Astrocyte (in vitro differentiated cells and primary cell): ENCODE data around the gene SPOPL. TPM values are rescaled to one million over a fixed set of nuclear protein-coding genes. Genes with fewer than 3 reads are reported as not detected.

Source experiments
- DNase-seq: peaks from one replicate; pipeline ENCODE4 v3.0.0-alpha.2; 2010; ENCODE audit warnings: low read depth
- FAIRE-seq: peaks from 2 replicates; lab custom pipeline; 2011; peaks lifted over from hg19 to GRCh38; lab: Jason Lieb, UNC
- H2AFZ ChIP-seq: 2 replicates; pipeline ENCODE4 v1.6.0; 2012; ENCODE audit warnings: low read depth, low read length, inconsistent platforms
- H3K27ac ChIP-seq: 2 replicates; pipeline ENCODE4 v1.5.1; 2011; ENCODE audit warnings: low read depth, low read length, inconsistent platforms
- H3K27me3 ChIP-seq: 2 replicates; pipeline ENCODE4 v1.6.0; 2011; ENCODE audit warnings: low read length, inconsistent platforms; ENCODE audit not compliant: insufficient read depth
- H3K36me3 ChIP-seq: 2 replicates; pipeline ENCODE4 v1.5.1; 2011; ENCODE audit warnings: low read length, inconsistent platforms; ENCODE audit not compliant: insufficient read depth
- H3K4me1 ChIP-seq: 2 replicates; pipeline ENCODE4 v1.5.1; 2011; ENCODE audit warnings: low read length, inconsistent platforms; ENCODE audit not compliant: insufficient read depth
- H3K4me2 ChIP-seq: 2 replicates; pipeline ENCODE4 v1.6.0; 2012; ENCODE audit warnings: low read length, inconsistent platforms
- H3K4me3 ChIP-seq: 2 replicates; pipeline ENCODE4 v1.5.1; 2011; ENCODE audit warnings: low read depth, mild to moderate bottlenecking, low read length, inconsistent platforms; ENCODE audit not compliant: insufficient read depth
- H3K79me2 ChIP-seq: 2 replicates; pipeline ENCODE4 v1.6.0; 2012; ENCODE audit warnings: mild to moderate bottlenecking, low read length, inconsistent platforms; ENCODE audit not compliant: insufficient read depth
- H3K9ac ChIP-seq: 2 replicates; pipeline ENCODE4 v1.6.0; 2012; ENCODE audit warnings: mild to moderate bottlenecking, low read length, inconsistent platforms
- H3K9me3 ChIP-seq: 2 replicates; pipeline ENCODE4 v1.5.1; 2012; ENCODE audit warnings: low read depth, mild to moderate bottlenecking, low read length, inconsistent platforms; ENCODE audit not compliant: insufficient read depth
- H4K20me1 ChIP-seq: 2 replicates; pipeline ENCODE4 v1.6.0; 2012; ENCODE audit warnings: low read length, inconsistent platforms; ENCODE audit not compliant: insufficient read depth
- H3K27ac Mint-ChIP-seq: one replicate; pipeline ENCODE4 v1.8.0; 2021; ENCODE audit warnings: mild to moderate bottlenecking, mixed read lengths; ENCODE audit not compliant: unreplicated experiment
- H3K27me3 Mint-ChIP-seq: one replicate; pipeline ENCODE4 v1.8.0; 2021; ENCODE audit warnings: low read depth, mixed read lengths; ENCODE audit not compliant: unreplicated experiment
- H3K36me3 Mint-ChIP-seq: one replicate; pipeline ENCODE4 v1.8.0; 2021; ENCODE audit warnings: low read depth, mixed read lengths; ENCODE audit not compliant: unreplicated experiment
- H3K4me1 Mint-ChIP-seq: one replicate; pipeline ENCODE4 v1.8.0; 2021; ENCODE audit warnings: low read depth, mixed read lengths; ENCODE audit not compliant: unreplicated experiment
- H3K4me3 Mint-ChIP-seq: one replicate; pipeline ENCODE4 v1.8.0; 2021; ENCODE audit warnings: mild to moderate bottlenecking, moderate library complexity, mixed read lengths; ENCODE audit not compliant: unreplicated experiment
- H3K9me3 Mint-ChIP-seq: one replicate; pipeline ENCODE4 v1.8.0; 2021; ENCODE audit warnings: mild to moderate bottlenecking, mixed read lengths; ENCODE audit not compliant: unreplicated experiment
- CTCF ChIP-seq: IDR thresholded peaks from 2 replicates; pipeline ENCODE4 v1.5.1; 2011; ENCODE audit warnings: low read depth, mild to moderate bottlenecking, inconsistent platforms, low read length, moderate library complexity; ENCODE audit not compliant: insufficient read depth
- EZH2 ChIP-seq: IDR thresholded peaks from 2 replicates; pipeline ENCODE4 v1.6.1; 2012; ENCODE audit warnings: mild to moderate bottlenecking, low read length, inconsistent platforms; ENCODE audit not compliant: insufficient read depth
- total RNA-seq: library from RNA; stranded (reverse); gene quantifications from 2 replicates; pipeline ENCODE4 v1.2.1, GENCODE V29; 2021

Gene SPOPL
- total RNA-seq, 1 donor from 2014 or later = 23.2 TPM

- no peaks in the 10 kb centered on the region for H3K9me3 Mint-ChIP-seq
- H3K27ac Mint-ChIP-seq = no peak overlapping the region
- TF ChIP-seq EZH2 (no peak), CTCF (no peak)
- Histone ChIP-seq H4K20me1 (peaks cover 43% of the 10 kb centered on the region), H3K4me2 (no peak overlapping the region), H3K9ac (no peak overlapping the region), H3K27me3 (no peaks in the 10 kb centered on the region), H3K9me3 (no peaks in the 10 kb centered on the region), H3K79me2 (peaks cover 85% of the 10 kb centered on the region), H3K36me3 (no peaks in the 10 kb centered on the region), H2AFZ (no peak overlapping the region), H3K27ac (no peak overlapping the region), H3K4me3 (no peak overlapping the region), H3K4me1 (no peaks in the 10 kb centered on the region)
- H3K4me3 Mint-ChIP-seq = no peak overlapping the region
- no peaks in the 10 kb centered on the region for H3K36me3 Mint-ChIP-seq
- FAIRE-seq (no peak), DNase-seq (no peak)
- H3K4me1 Mint-ChIP-seq = peaks cover 7% of the 10 kb centered on the region
- no peaks in the 10 kb centered on the region for H3K27me3 Mint-ChIP-seq
Measured at GRCh38 chr2:138510319-138510718, 8.7 kb downstream of the SPOPL start.

DNA sequence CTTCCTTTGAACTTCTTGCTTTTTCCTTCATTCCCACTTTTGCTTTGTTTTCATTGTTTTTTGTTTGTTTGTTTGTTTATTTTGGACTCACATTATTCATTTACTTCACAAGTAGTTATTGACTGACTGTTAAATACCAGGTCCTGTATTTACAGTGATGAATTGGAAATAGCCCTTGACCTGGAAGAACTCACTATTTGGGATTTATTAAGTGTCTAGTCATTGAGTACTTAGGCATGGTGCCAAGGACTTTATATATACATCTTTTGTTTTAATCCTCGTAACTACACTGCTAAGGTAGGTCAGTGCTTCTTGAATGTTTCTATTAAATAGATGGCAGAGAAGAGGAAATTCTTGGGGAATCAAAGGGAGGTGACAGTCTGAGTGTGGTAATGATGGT, 11.1 kb downstream of the SPOPL start:
- Histone ChIP-seq H3K27me3 (no peaks in the 10 kb centered on the region), H3K36me3 (no peaks in the 10 kb centered on the region), H3K4me1 (peaks cover 12% of the 10 kb centered on the region), H3K9me3 (no peaks in the 10 kb centered on the region), H4K20me1 (peaks cover 39% of the 10 kb centered on the region), H3K9ac (no peak overlapping the region), H3K79me2 (peaks cover 70% of the 10 kb centered on the region), H3K4me2 (no peak overlapping the region), H3K27ac (no peak overlapping the region), H2AFZ (no peak overlapping the region), H3K4me3 (no peak overlapping the region)
- Mint-ChIP-seq H3K27me3 (no peaks in the 10 kb centered on the region), H3K27ac (no peak overlapping the region), H3K4me1 (peaks cover 11% of the 10 kb centered on the region), H3K36me3 (no peaks in the 10 kb centered on the region), H3K4me3 (no peak overlapping the region), H3K9me3 (no peaks in the 10 kb centered on the region)
- TF ChIP-seq CTCF (no peak), EZH2 (no peak)
- DNase-seq = no peak
- FAIRE-seq = no peak

GRCh38 chr2:138514173-138514572, 12.6 kb downstream of the SPOPL start:
- Histone ChIP-seq H3K36me3 (no peaks in the 10 kb centered on the region), H3K4me2 (no peak overlapping the region), H3K4me1 (peaks cover 12% of the 10 kb centered on the region), H3K27ac (no peak overlapping the region), H3K4me3 (no peak overlapping the region), H4K20me1 (peaks cover 33% of the 10 kb centered on the region), H3K27me3 (no peaks in the 10 kb centered on the region), H3K79me2 (peaks cover 69% of the 10 kb centered on the region), H3K9me3 (no peaks in the 10 kb centered on the region), H2AFZ (no peak overlapping the region), H3K9ac (no peak overlapping the region)
- Mint-ChIP-seq H3K4me1 (peaks cover 11% of the 10 kb centered on the region), H3K4me3 (no peak overlapping the region), H3K36me3 (no peaks in the 10 kb centered on the region), H3K27ac (no peak overlapping the region), H3K9me3 (no peaks in the 10 kb centered on the region), H3K27me3 (no peaks in the 10 kb centered on the region)
- no peak for DNase-seq
- no peak for FAIRE-seq
- TF ChIP-seq EZH2 = no peak
- no peak for TF ChIP-seq CTCF
